Measurements from ENCODE around the gene ZFHX2. TPM values are rescaled to one million over a fixed set of nuclear protein-coding genes. Genes with fewer than 3 reads are reported as not detected.

ZFHX2 gene
- total and polyA plus RNA-seq, 2 of the 13 experiments (the other 11 are each of a cell fraction or from before 2014, with no cell fraction given) = 0.17 to 0.44 TPM

- TF ChIP-seq MXD1 (CRISPR knock-in tag; IDR thresholded peaks at IDR 0.05) = no peak
- no peak for TF ChIP-seq MED13 (CRISPR knock-in tag; IDR thresholded peaks at IDR 0.05)
- TF ChIP-seq KDM6A (CRISPR knock-in tag; IDR thresholded peaks at IDR 0.05; ENCODE audit: low read depth) = peak; percentile 46; the same call in 1 of the 2 replicates
- TF ChIP-seq SOX6 (IDR thresholded peaks at IDR 0.05) = no peak
- TF ChIP-seq SOX6 (CRISPR knock-in tag; IDR thresholded peaks at IDR 0.05) = peak; percentile 67; the same call in 1 of the 2 replicates
- TF ChIP-seq ZNF33B (CRISPR knock-in tag; IDR thresholded peaks at IDR 0.05) = no peak
- TF ChIP-seq MTA3 (CRISPR knock-in tag; IDR thresholded peaks at IDR 0.05) = no peak
- 0 out of 2 replicates have a peak, but pooled peaks have one; percentile 23 for TF ChIP-seq THRA (CRISPR knock-in tag; IDR thresholded peaks at IDR 0.05; ENCODE audit: borderline replicate concordance)
- TF ChIP-seq ZNF414 (CRISPR knock-in tag; IDR thresholded peaks at IDR 0.05) = peak; percentile 51; the same call in 1 of the 2 replicates
- TF ChIP-seq PREB (CRISPR knock-in tag; IDR thresholded peaks at IDR 0.05) = no peak
- TF ChIP-seq NR2F1 (CRISPR knock-in tag; IDR thresholded peaks at IDR 0.05) = peak in 1 of 2 experiments; percentile 88; a peak in 2 of 4 replicates
- peak; percentile 96 for TF ChIP-seq TCF7 (IDR thresholded peaks at IDR 0.05; ENCODE audit: low read depth)
- no peak for TF ChIP-seq ELF1 (CRISPR knock-in tag; IDR thresholded peaks at IDR 0.05)
- no peak for TF ChIP-seq ZNF639 (CRISPR knock-in tag; conservative IDR thresholded peaks at IDR 0.05)
- TF ChIP-seq ATRX (CRISPR knock-in tag; IDR thresholded peaks at IDR 0.05; ENCODE audit: borderline replicate concordance) = no peak
- TF ChIP-seq HMG20B (CRISPR knock-in tag; conservative IDR thresholded peaks at IDR 0.05) = peak; percentile 81; the same call in 1 of the 2 replicates
- no peak for TF ChIP-seq ZNF34 (CRISPR knock-in tag; IDR thresholded peaks at IDR 0.05; ENCODE audit: borderline replicate concordance)
- no peak for TF ChIP-seq TBP (CRISPR knock-in tag; IDR thresholded peaks at IDR 0.05)
- TF ChIP-seq IRF2 (CRISPR knock-in tag; IDR thresholded peaks at IDR 0.05) = peak; percentile 49
- TF ChIP-seq TMF1 (CRISPR knock-in tag; IDR thresholded peaks at IDR 0.05; ENCODE audit: low read depth) = no peak
- TF ChIP-seq ZNF121 (CRISPR knock-in tag; IDR thresholded peaks at IDR 0.05) = peak; percentile 64; the same call in 1 of the 2 replicates
- no peak for TF ChIP-seq CREB1 (IDR thresholded peaks at IDR 0.05)
- TF ChIP-seq CREB1 (CRISPR knock-in tag; IDR thresholded peaks at IDR 0.05) = no peak; the same call in 1 of the 2 replicates
- TF ChIP-seq GLI4 (CRISPR knock-in tag; IDR thresholded peaks at IDR 0.05; ENCODE audit: borderline replicate concordance) = no peak
- TF ChIP-seq TAF1 (CRISPR knock-in tag; IDR thresholded peaks at IDR 0.05) = no peak
- TF ChIP-seq GTF3A (CRISPR knock-in tag; conservative IDR thresholded peaks at IDR 0.05) = no peak
These were observed 58.8 kb downstream of the ZFHX2 start (continued) for GRCh38 chr14:23492618-23493272.

Measured in HepG2 (cell line).